WTC11 (cell line): ENCODE measurements around the gene FZD1. TPM values are rescaled to one million over a fixed set of nuclear protein-coding genes. Genes with fewer than 3 reads are reported as not detected.

Experiments
- ATAC-seq: fragments of 200-7000 bp; cut with Tn5 transposase; 2 replicates; pipeline ENCODE4 v1.10.0; 2021; ENCODE audit warnings: mild to moderate bottlenecking, moderate library complexity
- CTCF ChIA-PET: fragments of 300-600 bp; sonication (Branson Sonifier 250); formaldehyde crosslinking; loops from one replicate; lab custom pipeline; 2021; ENCODE audit warnings: antibody characterized with exemption; lab: Charles Lee
- POLR2A ChIA-PET: fragments of 350-600 bp; sonication (Branson Sonifier 250); formaldehyde crosslinking; loops from one replicate; lab custom pipeline; 2021; ENCODE audit warnings: antibody characterized with exemption; lab: Charles Lee
- DNase-seq: peaks from one replicate; pipeline ENCODE4 v3.0.0; 2021; ENCODE audit warnings: low spot score
- H3K27ac Mint-ChIP-seq: 2 replicates; pipeline ENCODE4 v1.8.0; 2021; ENCODE audit warnings: mixed read lengths
- H3K27me3 Mint-ChIP-seq: 2 replicates; pipeline ENCODE4 v1.8.0; 2021; ENCODE audit warnings: low read depth, mild to moderate bottlenecking, moderate library complexity, mixed read lengths
- H3K36me3 Mint-ChIP-seq: 2 replicates; pipeline ENCODE4 v1.8.0; 2021; ENCODE audit warnings: mixed read lengths
- H3K4me1 Mint-ChIP-seq: 2 replicates; pipeline ENCODE4 v1.8.0; 2022; ENCODE audit warnings: mixed read lengths
- H3K4me3 Mint-ChIP-seq: 2 replicates; pipeline ENCODE4 v1.8.0; 2021; ENCODE audit warnings: mild to moderate bottlenecking, moderate library complexity, mixed read lengths
- H3K9me3 Mint-ChIP-seq: 2 replicates; pipeline ENCODE4 v1.8.0; 2021; ENCODE audit warnings: mixed read lengths
- ATF6 ChIP-seq: sonication (generic); formaldehyde crosslinking; IDR thresholded peaks from 2 replicates; pipeline ENCODE4 v1.8.1; 2023; ENCODE audit warnings: mild to moderate bottlenecking, missing genetic modification reagents
- CREM ChIP-seq: sonication (generic); formaldehyde crosslinking; IDR thresholded peaks from 2 replicates; pipeline ENCODE4 v1.8.1; 2022; ENCODE audit warnings: mild to moderate bottlenecking, missing genetic modification reagents, moderate library complexity
- E2F4 ChIP-seq: sonication (generic); formaldehyde crosslinking; IDR thresholded peaks from 2 replicates; pipeline ENCODE4 v1.8.1; 2022; ENCODE audit warnings: low read depth, mild to moderate bottlenecking, moderate library complexity, missing genetic modification reagents, borderline replicate concordance
- FOXK1 ChIP-seq: sonication (generic); formaldehyde crosslinking; IDR thresholded peaks from 2 replicates; pipeline ENCODE4 v1.8.0; 2022; ENCODE audit warnings: mild to moderate bottlenecking, moderate library complexity, missing genetic modification reagents
- GRHL2 ChIP-seq: fragments of 250-450 bp; sonication (Bioruptor Pico); IDR thresholded peaks from 2 replicates; pipeline ENCODE4 v1.8.0; 2022; ENCODE audit warnings: mild to moderate bottlenecking, moderate library complexity; ENCODE audit not compliant: insufficient replicate concordance, severe bottlenecking
- HMGA2 ChIP-seq: fragments of 250-450 bp; sonication (Bioruptor Pico); IDR thresholded peaks from 2 replicates; pipeline ENCODE4 v1.4.0; 2021; ENCODE audit warnings: mild to moderate bottlenecking, moderate library complexity
- MAX ChIP-seq: sonication (generic); formaldehyde crosslinking; IDR thresholded peaks from 2 replicates; pipeline ENCODE4 v1.8.0; 2022; ENCODE audit warnings: mild to moderate bottlenecking, missing genetic modification reagents
- NFATC4 ChIP-seq: fragments of 250-450 bp; sonication (Bioruptor Pico); IDR thresholded peaks from 2 replicates; pipeline ENCODE4 v1.9.0; 2021; ENCODE audit warnings: mild to moderate bottlenecking
- NFYB ChIP-seq: sonication (generic); formaldehyde crosslinking; conservative IDR thresholded peaks from 2 replicates; pipeline ENCODE4 v1.8.0; 2022; ENCODE audit warnings: low read depth, missing genetic modification reagents
- NR2C2 ChIP-seq: sonication (generic); formaldehyde crosslinking; IDR thresholded peaks from 2 replicates; pipeline ENCODE4 v1.8.0; 2022; ENCODE audit warnings: mild to moderate bottlenecking, missing genetic modification reagents
- OVOL2 ChIP-seq: fragments of 250-450 bp; sonication (Bioruptor Pico); IDR thresholded peaks from 2 replicates; pipeline ENCODE4 v1.9.0; 2021; ENCODE audit warnings: mild to moderate bottlenecking, borderline replicate concordance
- SP1 ChIP-seq: sonication (generic); formaldehyde crosslinking; conservative IDR thresholded peaks from 2 replicates; pipeline ENCODE4 v1.8.1; 2022; ENCODE audit warnings: missing genetic modification reagents
- USF1 ChIP-seq: sonication (generic); formaldehyde crosslinking; IDR thresholded peaks from 2 replicates; pipeline ENCODE4 v1.8.0; 2022; ENCODE audit warnings: mild to moderate bottlenecking, missing genetic modification reagents
- ZNF121 ChIP-seq: sonication (generic); formaldehyde crosslinking; IDR thresholded peaks from 2 replicates; pipeline ENCODE4 v1.8.0; 2023; ENCODE audit warnings: missing genetic modification reagents
- ZNF671 ChIP-seq: fragments of 250-450 bp; sonication (Bioruptor Pico); IDR thresholded peaks from 2 replicates; pipeline ENCODE4 v1.8.0; 2021; ENCODE audit warnings: mild to moderate bottlenecking
- total RNA-seq: library from RNA; stranded (reverse); gene quantifications from 3 replicates; pipeline ENCODE4 v1.2.3, GENCODE V29; 2021
- TF ChIP-seq, protein P1 (sequence below): fragments of 250-450 bp; sonication (Bioruptor Pico); IDR thresholded peaks from 2 replicates; pipeline ENCODE4 v1.9.0; 2021; ENCODE audit warnings: moderate library complexity, mild to moderate bottlenecking, inconsistent platforms, borderline replicate concordance
- TF ChIP-seq, protein P2 (sequence below): sonication (generic); formaldehyde crosslinking; IDR thresholded peaks from 2 replicates; pipeline ENCODE4 v1.8.1; 2023; ENCODE audit warnings: mild to moderate bottlenecking, missing genetic modification reagents, borderline replicate concordance
- TF ChIP-seq, protein P3 (sequence below): sonication (generic); formaldehyde crosslinking; IDR thresholded peaks from 2 replicates; pipeline ENCODE4 v1.8.0; 2023; ENCODE audit warnings: missing genetic modification reagents
- TF ChIP-seq, protein P4 (sequence below): fragments of 250-450 bp; sonication (Bioruptor Pico); IDR thresholded peaks from 2 replicates; pipeline ENCODE4 v1.8.0; 2021; ENCODE audit warnings: mild to moderate bottlenecking

FZD1 gene
- total RNA-seq, 1 experiment from 2014 or later: 2.0 TPM

GRCh38 chr7:91292506-91292905 lies 28.3 kb downstream of the FZD1 start (continued):
- TF ChIP-seq USF1 (CRISPR knock-in tag) (no peak), GRHL2 (CRISPR knock-in tag) (no peak)
- TF ChIP-seq, protein P1, sequence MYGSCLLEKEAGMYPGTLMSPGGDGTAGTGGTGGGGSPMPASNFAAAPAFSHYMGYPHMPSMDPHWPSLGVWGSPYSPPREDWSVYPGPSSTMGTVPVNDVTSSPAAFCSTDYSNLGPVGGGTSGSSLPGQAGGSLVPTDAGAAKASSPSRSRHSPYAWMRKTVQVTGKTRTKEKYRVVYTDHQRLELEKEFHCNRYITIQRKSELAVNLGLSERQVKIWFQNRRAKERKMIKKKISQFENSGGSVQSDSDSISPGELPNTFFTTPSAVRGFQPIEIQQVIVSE (CRISPR knock-in tag): no peak

DNA sequence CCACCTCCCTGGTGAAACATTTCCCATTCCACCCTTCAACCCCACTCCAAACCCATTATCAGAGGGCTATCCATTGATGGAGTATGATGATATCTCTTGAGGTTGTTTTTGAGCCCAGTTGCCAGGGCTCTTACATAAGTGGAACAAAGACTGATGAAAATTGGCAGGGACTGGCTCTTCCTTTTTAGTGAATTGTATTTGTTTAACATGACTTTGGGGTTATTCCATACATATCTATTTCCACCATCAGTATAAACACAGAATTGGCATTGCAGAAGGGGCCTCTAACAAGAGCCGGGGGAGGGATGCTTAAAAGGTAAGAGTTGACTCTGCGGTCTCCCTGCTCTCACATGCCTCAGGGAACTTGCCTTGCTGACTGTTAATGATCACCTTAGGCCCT lies 28.9 kb downstream of the FZD1 start:
- DNase-seq (no peak), ATAC-seq (no peak)
- Mint-ChIP-seq H3K4me1 (peaks cover 6% of the 10 kb centered on the region), H3K27ac (no peak overlapping the region), H3K9me3 (peaks cover 8% of the 10 kb centered on the region), H3K27me3 (peaks cover 10% of the 10 kb centered on the region), H3K36me3 (no peaks in the 10 kb centered on the region; the same call in 1 of the 2 replicates), H3K4me3 (no peak overlapping the region)
- POLR2A ChIA-PET: no interaction called here
- no peak for TF ChIP-seq ZNF121 (CRISPR knock-in tag)
- TF ChIP-seq HMGA2 (CRISPR knock-in tag): no peak
- TF ChIP-seq USF1 (CRISPR knock-in tag): no peak
- TF ChIP-seq, protein P2, sequence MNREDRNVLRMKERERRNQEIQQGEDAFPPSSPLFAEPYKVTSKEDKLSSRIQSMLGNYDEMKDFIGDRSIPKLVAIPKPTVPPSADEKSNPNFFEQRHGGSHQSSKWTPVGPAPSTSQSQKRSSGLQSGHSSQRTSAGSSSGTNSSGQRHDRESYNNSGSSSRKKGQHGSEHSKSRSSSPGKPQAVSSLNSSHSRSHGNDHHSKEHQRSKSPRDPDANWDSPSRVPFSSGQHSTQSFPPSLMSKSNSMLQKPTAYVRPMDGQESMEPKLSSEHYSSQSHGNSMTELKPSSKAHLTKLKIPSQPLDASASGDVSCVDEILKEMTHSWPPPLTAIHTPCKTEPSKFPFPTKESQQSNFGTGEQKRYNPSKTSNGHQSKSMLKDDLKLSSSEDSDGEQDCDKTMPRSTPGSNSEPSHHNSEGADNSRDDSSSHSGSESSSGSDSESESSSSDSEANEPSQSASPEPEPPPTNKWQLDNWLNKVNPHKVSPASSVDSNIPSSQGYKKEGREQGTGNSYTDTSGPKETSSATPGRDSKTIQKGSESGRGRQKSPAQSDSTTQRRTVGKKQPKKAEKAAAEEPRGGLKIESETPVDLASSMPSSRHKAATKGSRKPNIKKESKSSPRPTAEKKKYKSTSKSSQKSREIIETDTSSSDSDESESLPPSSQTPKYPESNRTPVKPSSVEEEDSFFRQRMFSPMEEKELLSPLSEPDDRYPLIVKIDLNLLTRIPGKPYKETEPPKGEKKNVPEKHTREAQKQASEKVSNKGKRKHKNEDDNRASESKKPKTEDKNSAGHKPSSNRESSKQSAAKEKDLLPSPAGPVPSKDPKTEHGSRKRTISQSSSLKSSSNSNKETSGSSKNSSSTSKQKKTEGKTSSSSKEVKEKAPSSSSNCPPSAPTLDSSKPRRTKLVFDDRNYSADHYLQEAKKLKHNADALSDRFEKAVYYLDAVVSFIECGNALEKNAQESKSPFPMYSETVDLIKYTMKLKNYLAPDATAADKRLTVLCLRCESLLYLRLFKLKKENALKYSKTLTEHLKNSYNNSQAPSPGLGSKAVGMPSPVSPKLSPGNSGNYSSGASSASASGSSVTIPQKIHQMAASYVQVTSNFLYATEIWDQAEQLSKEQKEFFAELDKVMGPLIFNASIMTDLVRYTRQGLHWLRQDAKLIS (CRISPR knock-in tag): no peak
- TF ChIP-seq, protein P3, sequence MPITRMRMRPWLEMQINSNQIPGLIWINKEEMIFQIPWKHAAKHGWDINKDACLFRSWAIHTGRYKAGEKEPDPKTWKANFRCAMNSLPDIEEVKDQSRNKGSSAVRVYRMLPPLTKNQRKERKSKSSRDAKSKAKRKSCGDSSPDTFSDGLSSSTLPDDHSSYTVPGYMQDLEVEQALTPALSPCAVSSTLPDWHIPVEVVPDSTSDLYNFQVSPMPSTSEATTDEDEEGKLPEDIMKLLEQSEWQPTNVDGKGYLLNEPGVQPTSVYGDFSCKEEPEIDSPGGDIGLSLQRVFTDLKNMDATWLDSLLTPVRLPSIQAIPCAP (CRISPR knock-in tag): no peak
- TF ChIP-seq ZNF671 (CRISPR knock-in tag): no peak
- TF ChIP-seq E2F4 (CRISPR knock-in tag): no peak
- TF ChIP-seq NFYB (CRISPR knock-in tag): no peak
- TF ChIP-seq NR2C2 (CRISPR knock-in tag): no peak
- TF ChIP-seq MAX (CRISPR knock-in tag): no peak
- TF ChIP-seq ATF6 (CRISPR knock-in tag): no peak
- TF ChIP-seq, protein P4, sequence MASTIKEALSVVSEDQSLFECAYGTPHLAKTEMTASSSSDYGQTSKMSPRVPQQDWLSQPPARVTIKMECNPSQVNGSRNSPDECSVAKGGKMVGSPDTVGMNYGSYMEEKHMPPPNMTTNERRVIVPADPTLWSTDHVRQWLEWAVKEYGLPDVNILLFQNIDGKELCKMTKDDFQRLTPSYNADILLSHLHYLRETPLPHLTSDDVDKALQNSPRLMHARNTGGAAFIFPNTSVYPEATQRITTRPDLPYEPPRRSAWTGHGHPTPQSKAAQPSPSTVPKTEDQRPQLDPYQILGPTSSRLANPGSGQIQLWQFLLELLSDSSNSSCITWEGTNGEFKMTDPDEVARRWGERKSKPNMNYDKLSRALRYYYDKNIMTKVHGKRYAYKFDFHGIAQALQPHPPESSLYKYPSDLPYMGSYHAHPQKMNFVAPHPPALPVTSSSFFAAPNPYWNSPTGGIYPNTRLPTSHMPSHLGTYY: no peak
- TF ChIP-seq CREM (CRISPR knock-in tag): no peak
- TF ChIP-seq FOXK1 (CRISPR knock-in tag): no peak
- no peak for TF ChIP-seq SP1 (CRISPR knock-in tag)
- no peak for TF ChIP-seq OVOL2
- TF ChIP-seq NFATC4 (CRISPR knock-in tag): no peak
- CTCF ChIA-PET: interaction anchor here (0.6 to 1.4 kb wide), 5 partner anchors 239 to 1418 kb away, joined by 3 to 6 read pairs (median 3); no protein-coding TSS in a partner anchor
